HEK293 (cell line): ENCODE measurements around the gene PKMYT1.

Experiments used
- KLF1 ChIP-seq: fragments of 450-650 bp; formaldehyde crosslinking; IDR thresholded peaks from 2 replicates; pipeline ENCODE4 v1.5.1; 2016; ENCODE audit warnings: missing biosample characterization, missing genetic modification characterization
- PATZ1 ChIP-seq: fragments of 450-650 bp; formaldehyde crosslinking; IDR thresholded peaks from 2 replicates; pipeline ENCODE4 v1.5.1; 2016; ENCODE audit warnings: missing biosample characterization, missing genetic modification characterization
- PRDM6 ChIP-seq: fragments of 450-650 bp; formaldehyde crosslinking; IDR thresholded peaks from 2 replicates; pipeline ENCODE4 v1.5.1; 2017; ENCODE audit warnings: missing biosample characterization, missing genetic modification characterization
- SCRT1 ChIP-seq: fragments of 450-650 bp; formaldehyde crosslinking; IDR thresholded peaks from 2 replicates; pipeline ENCODE4 v1.5.1; 2016; ENCODE audit warnings: missing biosample characterization, missing genetic modification characterization, borderline replicate concordance
- ZBTB20 ChIP-seq: fragments of 450-650 bp; formaldehyde crosslinking; IDR thresholded peaks from 2 replicates; pipeline ENCODE4 v1.5.1; 2016; ENCODE audit warnings: missing biosample characterization, missing genetic modification characterization
- ZBTB21 ChIP-seq: fragments of 450-650 bp; formaldehyde crosslinking; IDR thresholded peaks from 2 replicates; pipeline ENCODE4 v1.5.1; 2017; ENCODE audit warnings: missing biosample characterization, missing genetic modification characterization
- ZBTB26 ChIP-seq: fragments of 450-650 bp; formaldehyde crosslinking; optimal IDR thresholded peaks from 2 replicates; pipeline ENCODE3; 2016; ENCODE audit warnings: missing biosample characterization, mild to moderate bottlenecking, missing genetic modification characterization
- ZBTB8A ChIP-seq: fragments of 450-650 bp; formaldehyde crosslinking; IDR thresholded peaks from 2 replicates; pipeline ENCODE4 v1.5.1; 2016; ENCODE audit warnings: missing biosample characterization, missing genetic modification characterization
- ZFHX2 ChIP-seq: fragments of 450-650 bp; formaldehyde crosslinking; conservative IDR thresholded peaks from 2 replicates; pipeline ENCODE4 v1.5.1; 2016; ENCODE audit warnings: missing biosample characterization, missing genetic modification characterization
- ZFP69B ChIP-seq: fragments of 450-650 bp; formaldehyde crosslinking; IDR thresholded peaks from 2 replicates; pipeline ENCODE4 v1.5.1; 2016; ENCODE audit warnings: missing biosample characterization, missing genetic modification characterization
- ZIC2 ChIP-seq: fragments of 450-650 bp; formaldehyde crosslinking; IDR thresholded peaks from 2 replicates; pipeline ENCODE4 v1.5.1; 2016; ENCODE audit warnings: missing biosample characterization, missing genetic modification characterization
- ZNF133 ChIP-seq: fragments of 450-650 bp; formaldehyde crosslinking; IDR thresholded peaks from 2 replicates; pipeline ENCODE4 v1.5.1; 2016; ENCODE audit warnings: missing biosample characterization, missing genetic modification characterization
- ZNF175 ChIP-seq: fragments of 450-650 bp; formaldehyde crosslinking; IDR thresholded peaks from 2 replicates; pipeline ENCODE4 v1.5.1; 2016; ENCODE audit warnings: missing biosample characterization, missing genetic modification characterization
- ZNF335 ChIP-seq: fragments of 450-650 bp; formaldehyde crosslinking; conservative IDR thresholded peaks from 2 replicates; pipeline ENCODE4 v1.5.1; 2016; ENCODE audit warnings: missing biosample characterization, missing genetic modification characterization
- ZNF366 ChIP-seq: fragments of 450-650 bp; formaldehyde crosslinking; conservative IDR thresholded peaks from 2 replicates; pipeline ENCODE4 v1.5.1; 2016; ENCODE audit warnings: missing biosample characterization, missing genetic modification characterization
- ZNF426 ChIP-seq: fragments of 450-650 bp; formaldehyde crosslinking; IDR thresholded peaks from 2 replicates; pipeline ENCODE4 v1.5.1; 2017; ENCODE audit warnings: missing biosample characterization, missing genetic modification characterization, mild to moderate bottlenecking, inconsistent platforms, moderate library complexity
- ZNF660 ChIP-seq: fragments of 450-650 bp; IDR thresholded peaks from 2 replicates; pipeline ENCODE4 v1.5.1; 2018; ENCODE audit warnings: missing biosample characterization, mild to moderate bottlenecking, missing genetic modification characterization
- ZXDB ChIP-seq: fragments of 450-650 bp; formaldehyde crosslinking; IDR thresholded peaks from 2 replicates; pipeline ENCODE4 v1.5.1; 2016; ENCODE audit warnings: missing biosample characterization, missing genetic modification characterization
- TF ChIP-seq, protein P1 (sequence below): fragments of 450-650 bp; formaldehyde crosslinking; IDR thresholded peaks from 2 replicates; pipeline ENCODE4 v1.5.1; 2016; ENCODE audit warnings: missing biosample characterization, missing genetic modification characterization
- TF ChIP-seq, protein P2 (sequence below): fragments of 450-650 bp; formaldehyde crosslinking; IDR thresholded peaks from 2 replicates; pipeline ENCODE4 v1.5.0; 2017; ENCODE audit warnings: missing biosample characterization, missing genetic modification characterization, borderline replicate concordance
- TF ChIP-seq, protein P3 (sequence below): fragments of 450-650 bp; formaldehyde crosslinking; IDR thresholded peaks from 2 replicates; pipeline ENCODE4 v1.5.1; 2016; ENCODE audit warnings: missing biosample characterization, missing genetic modification characterization

PKMYT1 gene

GRCh38 chr16:3004781-3005284, 24.6 kb upstream of the PKMYT1 start (continued):
- TF ChIP-seq, protein P1, sequence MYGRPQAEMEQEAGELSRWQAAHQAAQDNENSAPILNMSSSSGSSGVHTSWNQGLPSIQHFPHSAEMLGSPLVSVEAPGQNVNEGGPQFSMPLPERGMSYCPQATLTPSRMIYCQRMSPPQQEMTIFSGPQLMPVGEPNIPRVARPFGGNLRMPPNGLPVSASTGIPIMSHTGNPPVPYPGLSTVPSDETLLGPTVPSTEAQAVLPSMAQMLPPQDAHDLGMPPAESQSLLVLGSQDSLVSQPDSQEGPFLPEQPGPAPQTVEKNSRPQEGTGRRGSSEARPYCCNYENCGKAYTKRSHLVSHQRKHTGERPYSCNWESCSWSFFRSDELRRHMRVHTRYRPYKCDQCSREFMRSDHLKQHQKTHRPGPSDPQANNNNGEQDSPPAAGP (tag by site-specific recombination): peak; percentile 42; the same call in 1 of the 2 replicates
- TF ChIP-seq ZNF660 (tag by site-specific recombination): no peak
- TF ChIP-seq ZBTB26 (tag by site-specific recombination): peak; percentile 42
- no peak for TF ChIP-seq ZNF426
- no peak for TF ChIP-seq ZNF133 (tag by site-specific recombination)
- peak; percentile 58 for TF ChIP-seq ZFHX2 (tag by site-specific recombination)
- TF ChIP-seq ZNF175 (tag by site-specific recombination): no peak
- peak; percentile 40; the same call in 1 of the 2 replicates for TF ChIP-seq PATZ1 (tag by site-specific recombination)
- no peak for TF ChIP-seq SCRT1 (tag by site-specific recombination)
- peak; percentile 78 for TF ChIP-seq ZNF335 (tag by site-specific recombination)
- no peak for TF ChIP-seq PRDM6 (tag by site-specific recombination)
- TF ChIP-seq ZNF366 (tag by site-specific recombination): no peak
- TF ChIP-seq ZBTB21 (tag by site-specific recombination): no peak
- peak; percentile 51; the same call in 1 of the 2 replicates for TF ChIP-seq ZBTB20
- peak; percentile 95 for TF ChIP-seq KLF1 (tag by site-specific recombination)
- TF ChIP-seq, protein P2, sequence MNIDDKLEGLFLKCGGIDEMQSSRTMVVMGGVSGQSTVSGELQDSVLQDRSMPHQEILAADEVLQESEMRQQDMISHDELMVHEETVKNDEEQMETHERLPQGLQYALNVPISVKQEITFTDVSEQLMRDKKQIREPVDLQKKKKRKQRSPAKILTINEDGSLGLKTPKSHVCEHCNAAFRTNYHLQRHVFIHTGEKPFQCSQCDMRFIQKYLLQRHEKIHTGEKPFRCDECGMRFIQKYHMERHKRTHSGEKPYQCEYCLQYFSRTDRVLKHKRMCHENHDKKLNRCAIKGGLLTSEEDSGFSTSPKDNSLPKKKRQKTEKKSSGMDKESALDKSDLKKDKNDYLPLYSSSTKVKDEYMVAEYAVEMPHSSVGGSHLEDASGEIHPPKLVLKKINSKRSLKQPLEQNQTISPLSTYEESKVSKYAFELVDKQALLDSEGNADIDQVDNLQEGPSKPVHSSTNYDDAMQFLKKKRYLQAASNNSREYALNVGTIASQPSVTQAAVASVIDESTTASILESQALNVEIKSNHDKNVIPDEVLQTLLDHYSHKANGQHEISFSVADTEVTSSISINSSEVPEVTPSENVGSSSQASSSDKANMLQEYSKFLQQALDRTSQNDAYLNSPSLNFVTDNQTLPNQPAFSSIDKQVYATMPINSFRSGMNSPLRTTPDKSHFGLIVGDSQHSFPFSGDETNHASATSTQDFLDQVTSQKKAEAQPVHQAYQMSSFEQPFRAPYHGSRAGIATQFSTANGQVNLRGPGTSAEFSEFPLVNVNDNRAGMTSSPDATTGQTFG (tag by site-specific recombination): no peak
- 0 out of 2 replicates have a peak, but pooled peaks have one; percentile 14 for TF ChIP-seq ZXDB (tag by site-specific recombination)
- TF ChIP-seq, protein P3, sequence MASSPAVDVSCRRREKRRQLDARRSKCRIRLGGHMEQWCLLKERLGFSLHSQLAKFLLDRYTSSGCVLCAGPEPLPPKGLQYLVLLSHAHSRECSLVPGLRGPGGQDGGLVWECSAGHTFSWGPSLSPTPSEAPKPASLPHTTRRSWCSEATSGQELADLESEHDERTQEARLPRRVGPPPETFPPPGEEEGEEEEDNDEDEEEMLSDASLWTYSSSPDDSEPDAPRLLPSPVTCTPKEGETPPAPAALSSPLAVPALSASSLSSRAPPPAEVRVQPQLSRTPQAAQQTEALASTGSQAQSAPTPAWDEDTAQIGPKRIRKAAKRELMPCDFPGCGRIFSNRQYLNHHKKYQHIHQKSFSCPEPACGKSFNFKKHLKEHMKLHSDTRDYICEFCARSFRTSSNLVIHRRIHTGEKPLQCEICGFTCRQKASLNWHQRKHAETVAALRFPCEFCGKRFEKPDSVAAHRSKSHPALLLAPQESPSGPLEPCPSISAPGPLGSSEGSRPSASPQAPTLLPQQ: peak; percentile 95
- TF ChIP-seq ZBTB8A: 0 out of 2 replicates have a peak, but pooled peaks have one; percentile 59
- TF ChIP-seq ZFP69B: peak; percentile 93
- TF ChIP-seq ZIC2 (tag by site-specific recombination): peak; percentile 54
